HG03571 (cell line): ENCODE data around the gene LTBP1.
"Not testable (repeated sequence)": the region's sequence is repeated elsewhere in the genome, so short reads cannot be mapped to it uniquely, and the experiment has no call there.

ENCODE experiments used
- ATAC-seq: cut with Tn5 transposase; IDR thresholded peaks from one replicate; pipeline ENCODE4 v1.9.1; 2021; ENCODE audit not compliant: unreplicated experiment

The LTBP1 gene

GRCh38 chr2:33368524-33368923 is 421.8 kb downstream of the LTBP1 start:
- ATAC-seq = not testable (repeated sequence)

DNA sequence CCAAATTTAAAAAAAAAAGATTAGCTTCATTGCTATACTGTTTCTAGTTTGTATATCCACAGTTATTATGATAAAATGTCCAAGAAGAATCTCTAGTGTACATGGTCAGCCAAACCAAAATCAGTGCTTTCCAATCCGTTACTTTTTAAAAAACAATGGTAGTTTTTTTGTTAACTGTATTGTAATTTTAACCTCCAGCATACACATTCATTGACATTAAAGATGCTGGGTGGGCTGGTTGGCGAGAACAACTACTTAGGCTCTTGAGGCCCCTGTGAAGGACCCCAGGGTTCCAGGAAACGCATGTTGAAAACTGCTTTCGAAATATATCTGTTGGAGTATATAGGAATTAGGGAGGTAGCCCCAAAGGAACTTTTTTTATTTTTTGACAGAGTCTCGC is 422.4 kb downstream of the LTBP1 start:
- ATAC-seq = no peak

- no peak for ATAC-seq
Observed at GRCh38 chr2:33370636-33371265, 424.0 kb downstream of the LTBP1 start.

- no peak for ATAC-seq
Observed at GRCh38 chr2:33371304-33372090, 424.7 kb downstream of the LTBP1 start.

- no peak for ATAC-seq
Observed at GRCh38 chr2:33372940-33373553, 426.3 kb downstream of the LTBP1 start.

DNA sequence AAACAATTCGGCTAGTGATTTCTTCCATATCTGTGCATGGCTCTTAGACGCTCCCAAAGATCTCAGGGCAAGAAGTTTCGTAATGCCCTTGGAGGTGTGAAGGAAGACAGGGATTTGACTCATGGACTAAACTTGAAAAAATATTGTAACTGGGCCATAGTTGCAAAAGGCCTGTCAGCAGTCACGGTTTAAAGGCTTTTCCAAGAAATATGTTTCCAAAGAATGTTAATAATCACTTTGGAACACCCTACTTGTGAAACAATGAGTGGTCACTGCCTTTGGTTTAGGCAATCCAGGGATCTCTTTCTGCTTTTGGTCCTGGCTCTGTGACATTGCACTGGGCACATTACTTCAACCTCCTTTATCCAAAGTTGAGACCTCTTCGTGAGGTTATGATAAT is 427.2 kb downstream of the LTBP1 start:
- no peak for ATAC-seq

DNA sequence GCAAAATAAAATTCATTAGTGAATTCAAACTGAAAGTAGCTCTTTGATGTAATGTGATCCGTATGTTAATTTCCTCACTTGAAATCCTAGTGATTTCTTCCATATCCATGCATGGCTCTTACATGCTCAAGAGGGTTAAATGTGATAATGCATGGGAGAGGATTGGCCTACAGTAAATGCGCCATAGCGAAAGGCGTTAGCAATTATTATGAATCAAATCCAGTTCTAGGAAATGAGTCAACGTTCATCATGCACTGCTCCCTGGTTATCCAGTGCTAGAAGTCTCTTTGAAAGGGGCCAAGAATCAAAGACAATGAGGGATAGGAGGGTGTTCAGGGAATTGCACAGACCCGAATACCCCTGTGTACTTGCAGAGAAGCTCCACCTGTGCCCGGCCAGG is 428.3 kb downstream of the LTBP1 start:
- ATAC-seq = no peak

DNA sequence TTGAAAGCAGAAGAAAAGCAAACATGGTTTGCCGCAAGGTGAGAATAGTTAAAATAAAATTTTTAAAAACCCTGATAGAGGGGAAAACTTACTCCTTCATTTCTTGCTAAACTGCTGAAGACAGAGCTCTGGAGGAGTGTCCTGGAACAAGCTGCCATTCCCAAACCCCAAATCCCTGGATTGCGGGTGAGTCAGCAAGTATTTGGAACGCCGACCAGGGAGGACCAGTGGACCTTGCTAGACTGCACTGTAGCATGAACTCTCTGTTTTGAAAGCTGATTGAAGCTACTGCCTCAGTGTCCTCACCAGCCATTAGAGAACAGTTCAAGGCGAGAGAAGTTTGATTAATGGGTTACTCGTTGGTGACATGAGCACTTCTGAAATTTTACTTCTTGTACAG is 430.3 kb downstream of the LTBP1 start:
- no peak for ATAC-seq

DNA sequence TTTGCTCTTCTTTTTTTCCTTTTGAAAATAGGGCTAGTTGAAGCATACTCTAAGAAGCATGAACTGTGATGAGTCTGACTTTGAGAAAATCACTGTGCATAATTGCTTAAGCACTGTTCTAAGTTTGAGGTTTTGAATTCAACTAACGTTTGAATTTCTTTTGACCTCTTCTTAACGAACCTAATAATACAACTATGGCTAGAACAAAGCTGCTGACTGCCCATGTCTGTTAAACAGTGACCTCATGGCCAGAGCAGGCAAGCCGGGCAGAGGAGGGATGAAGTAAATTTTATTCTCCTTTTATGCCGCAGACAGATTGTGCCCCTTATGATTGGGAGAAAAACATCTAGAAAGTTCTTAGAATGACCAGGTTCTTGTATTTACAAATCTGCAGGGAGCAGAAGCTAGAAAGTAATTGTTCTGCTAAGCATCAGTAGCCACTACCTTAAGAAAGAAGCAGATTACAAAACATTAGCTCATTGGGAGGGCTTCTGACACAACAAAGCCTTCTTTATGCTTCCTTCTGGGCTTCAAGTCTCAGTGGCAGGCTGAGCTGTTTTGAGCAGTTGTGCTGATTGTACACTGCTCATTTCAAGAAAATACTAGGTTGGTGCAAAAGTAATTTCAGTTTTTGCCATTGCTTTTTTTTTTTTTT is 431.9 kb downstream of the LTBP1 start:
- no peak for ATAC-seq

DNA sequence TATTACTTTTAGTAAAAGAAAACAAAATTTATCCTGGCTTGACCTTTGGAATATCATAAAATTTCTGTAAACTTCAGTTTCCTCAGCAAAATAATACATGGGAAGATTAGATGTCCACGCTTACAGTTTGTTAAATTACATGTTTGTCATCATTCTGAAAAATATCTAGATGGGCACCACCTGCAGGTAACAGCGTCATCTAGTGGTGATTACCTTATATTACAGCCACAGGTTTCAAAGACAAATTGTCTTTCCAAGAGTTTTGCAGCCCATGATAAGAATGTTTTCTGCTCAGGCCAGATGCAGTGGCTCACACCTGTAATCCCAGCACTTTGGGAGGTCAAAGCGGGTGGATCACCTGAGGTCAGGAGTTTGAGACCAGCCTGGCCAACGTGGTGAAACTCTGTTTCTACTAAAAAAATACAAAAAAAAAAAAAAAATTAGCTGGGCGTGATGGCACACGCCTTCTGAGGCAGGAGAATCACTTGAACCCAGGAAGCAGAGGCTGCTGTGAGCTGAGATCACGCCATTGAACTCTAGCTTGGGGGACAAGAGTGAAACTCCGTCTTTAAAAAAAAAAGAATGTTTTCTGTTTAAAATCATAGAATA is 433.4 kb downstream of the LTBP1 start:
- no peak for ATAC-seq

DNA sequence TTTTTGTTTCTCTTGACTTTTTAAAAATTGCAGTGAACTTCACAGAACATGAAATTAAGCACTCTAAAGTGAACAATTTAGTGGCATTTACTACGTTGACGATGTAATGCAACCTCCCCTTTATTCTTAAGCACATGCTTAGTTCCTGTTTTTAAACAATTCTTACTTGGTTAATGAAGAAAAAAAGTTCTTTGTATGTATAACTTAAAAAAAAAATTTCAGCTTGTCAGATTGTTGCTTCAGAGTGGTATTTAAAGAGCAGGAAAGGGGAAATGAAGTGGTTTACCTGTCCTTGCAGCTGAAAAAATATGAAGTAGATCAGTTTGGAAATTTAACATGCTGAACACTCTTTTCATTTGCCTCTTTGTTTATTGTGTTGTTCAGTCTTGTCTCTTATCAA is 434.0 kb downstream of the LTBP1 start:
- ATAC-seq = no peak

DNA sequence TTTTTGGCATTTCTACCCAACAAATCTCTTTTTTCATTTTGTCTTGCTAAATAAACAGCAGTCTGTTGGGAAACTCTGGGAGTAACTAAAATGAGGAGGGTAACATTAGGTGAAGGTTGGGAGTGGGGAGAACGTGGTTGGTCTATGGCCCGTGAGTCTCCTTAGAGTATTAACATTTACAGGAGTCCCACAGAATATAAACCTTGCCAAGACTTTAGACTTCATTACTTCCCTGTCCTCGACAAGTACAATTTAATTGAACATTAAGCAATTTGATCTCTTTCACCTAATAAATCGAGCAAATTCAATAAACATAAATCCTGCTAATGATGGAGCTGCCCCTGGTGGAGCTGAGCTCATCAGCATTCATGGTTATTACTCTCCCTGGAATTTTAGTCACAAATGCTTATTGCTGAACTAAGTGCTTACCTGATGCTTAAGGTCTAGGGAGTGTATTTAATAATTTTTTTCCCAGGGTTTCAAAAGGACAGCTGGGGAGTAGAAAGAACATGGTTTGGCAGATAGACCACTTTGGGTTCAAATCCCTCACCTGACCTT is 434.6 kb downstream of the LTBP1 start:
- no peak for ATAC-seq

- ATAC-seq = no peak
Observed at GRCh38 chr2:33383855-33384598, 437.3 kb downstream of the LTBP1 start.

DNA sequence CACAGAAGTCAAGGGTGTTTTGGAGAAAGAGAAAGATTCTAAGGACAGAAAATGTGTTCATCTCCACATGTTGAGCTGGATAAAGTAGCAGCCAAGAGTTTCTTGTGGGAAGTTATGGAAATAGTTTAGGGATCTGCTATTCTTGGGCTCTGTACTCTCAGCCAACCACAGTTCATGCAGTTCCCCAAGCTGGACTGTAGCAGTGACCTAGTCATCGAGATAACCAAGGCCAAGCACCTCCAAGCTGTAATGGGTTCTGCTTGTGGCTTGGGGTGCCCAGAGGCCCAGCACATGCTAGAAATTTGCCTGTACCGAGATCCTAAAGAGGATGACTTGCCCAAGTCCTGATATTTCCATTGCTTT is 437.8 kb downstream of the LTBP1 start:
- ATAC-seq = no peak

DNA sequence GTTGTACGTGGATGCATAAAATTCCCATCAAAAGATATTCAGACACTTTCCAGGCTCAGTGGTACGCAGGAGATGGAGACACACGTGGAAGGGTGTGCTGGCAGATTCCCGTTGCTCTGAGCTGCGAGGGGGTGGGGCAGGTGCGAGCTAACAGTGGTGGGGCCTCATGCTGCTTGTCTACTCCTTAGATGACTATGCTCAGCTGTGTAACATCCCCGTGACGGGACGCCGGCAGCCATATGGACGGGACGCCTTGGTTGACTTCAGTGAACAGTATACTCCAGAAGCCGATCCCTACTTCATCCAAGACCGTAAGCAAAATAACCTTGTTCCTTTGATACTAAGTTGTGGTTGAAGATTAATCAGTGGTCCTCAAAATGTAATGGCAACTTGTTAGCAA is 442.2 kb downstream of the LTBP1 start:
- ATAC-seq = no peak

DNA sequence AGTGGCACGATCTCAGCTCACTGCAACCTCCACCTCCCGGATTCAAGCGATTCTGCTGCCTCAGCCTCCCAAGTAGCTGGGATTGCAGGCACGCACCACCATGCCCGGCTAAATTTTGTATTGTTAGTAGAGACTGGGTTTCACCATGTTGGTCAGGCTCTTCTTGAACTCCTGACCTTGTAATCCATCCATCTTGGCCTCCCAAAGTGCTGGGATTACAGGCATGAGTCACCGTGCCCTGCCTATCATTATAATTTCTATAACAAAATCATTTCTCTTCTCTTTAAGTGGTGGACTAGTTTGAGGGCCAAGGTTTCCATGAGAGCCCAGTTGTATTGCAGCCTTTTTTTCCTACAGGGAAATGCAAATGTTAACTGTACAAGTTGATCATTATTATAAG is 442.9 kb downstream of the LTBP1 start:
- not testable (repeated sequence) for ATAC-seq

GRCh38 chr2:33391529-33392255 is 444.9 kb downstream of the LTBP1 start:
- no peak for ATAC-seq

GRCh38 chr2:33392366-33392765 is 445.6 kb downstream of the LTBP1 start:
- ATAC-seq = no peak

- no peak for ATAC-seq
Observed at GRCh38 chr2:33395034-33395433, 448.3 kb downstream of the LTBP1 start.
